ENCODE data around the gene PLEKHG1.

PLEKHG1 gene

GRCh38 chr6:150599199-150600009, at the start of gene PLEKHG1:
TSS of gene PLEKHG1 (plus strand) at chr6:150599885. CDS start at chr6:150733682, 133,797 bp downstream.
- peak; percentile 34 for DNase-seq

GRCh38 chr6:150550244-150550643, 49.4 kb upstream of the PLEKHG1 start:
- no peak for DNase-seq

GRCh38 chr6:150557043-150557599, 42.6 kb upstream of the PLEKHG1 start:
- no peak for DNase-seq

- no peak for DNase-seq
These were observed 39.4 kb upstream of the PLEKHG1 start for GRCh38 chr6:150560004-150560883.

GRCh38 chr6:150560884-150561219, 38.8 kb upstream of the PLEKHG1 start:
- DNase-seq, result no peak

GRCh38 chr6:150565945-150566344, 33.7 kb upstream of the PLEKHG1 start:
- DNase-seq, result no peak

GRCh38 chr6:150566486-150566885, 33.2 kb upstream of the PLEKHG1 start:
- peak; percentile 5 for DNase-seq

GRCh38 chr6:150567380-150567779, 32.3 kb upstream of the PLEKHG1 start:
- no peak for DNase-seq

- DNase-seq, result no peak
These were observed 31.8 kb upstream of the PLEKHG1 start for GRCh38 chr6:150567823-150568383.

- DNase-seq, result no peak
These were observed 31.1 kb upstream of the PLEKHG1 start for GRCh38 chr6:150568560-150568959.

GRCh38 chr6:150569161-150569560, 30.5 kb upstream of the PLEKHG1 start:
- no peak for DNase-seq

- DNase-seq, result no peak
These were observed 26.5 kb upstream of the PLEKHG1 start for GRCh38 chr6:150573041-150573681.

GRCh38 chr6:150575836-150576235, 23.8 kb upstream of the PLEKHG1 start:
- DNase-seq, result no peak

GRCh38 chr6:150576651-150577226, 22.9 kb upstream of the PLEKHG1 start:
- no peak for DNase-seq

- no peak for DNase-seq
These were observed 20.1 kb upstream of the PLEKHG1 start for GRCh38 chr6:150579611-150580010.

- no peak for DNase-seq
These were observed 19.2 kb upstream of the PLEKHG1 start for GRCh38 chr6:150580489-150580888.

- DNase-seq, result no peak
These were observed 15.6 kb upstream of the PLEKHG1 start for GRCh38 chr6:150584065-150584464.

GRCh38 chr6:150584596-150584995, 15.1 kb upstream of the PLEKHG1 start:
- DNase-seq, result no peak

GRCh38 chr6:150586850-150587359, 12.8 kb upstream of the PLEKHG1 start:
- no peak for DNase-seq

- DNase-seq, result no peak
These were observed 12.0 kb upstream of the PLEKHG1 start for GRCh38 chr6:150587637-150588036.

GRCh38 chr6:150588888-150589499, 10.7 kb upstream of the PLEKHG1 start:
- DNase-seq, result no peak

- no peak for DNase-seq
These were observed 9.8 kb upstream of the PLEKHG1 start for GRCh38 chr6:150589852-150590251.
